DMS79 (cell line): ENCODE measurements around the gene PDE1A.

ENCODE experiments used
- DNase-seq: peaks from one replicate; lab custom pipeline; 2025; lab: John Stamatoyannopoulos, UW

PDE1A gene

DNA sequence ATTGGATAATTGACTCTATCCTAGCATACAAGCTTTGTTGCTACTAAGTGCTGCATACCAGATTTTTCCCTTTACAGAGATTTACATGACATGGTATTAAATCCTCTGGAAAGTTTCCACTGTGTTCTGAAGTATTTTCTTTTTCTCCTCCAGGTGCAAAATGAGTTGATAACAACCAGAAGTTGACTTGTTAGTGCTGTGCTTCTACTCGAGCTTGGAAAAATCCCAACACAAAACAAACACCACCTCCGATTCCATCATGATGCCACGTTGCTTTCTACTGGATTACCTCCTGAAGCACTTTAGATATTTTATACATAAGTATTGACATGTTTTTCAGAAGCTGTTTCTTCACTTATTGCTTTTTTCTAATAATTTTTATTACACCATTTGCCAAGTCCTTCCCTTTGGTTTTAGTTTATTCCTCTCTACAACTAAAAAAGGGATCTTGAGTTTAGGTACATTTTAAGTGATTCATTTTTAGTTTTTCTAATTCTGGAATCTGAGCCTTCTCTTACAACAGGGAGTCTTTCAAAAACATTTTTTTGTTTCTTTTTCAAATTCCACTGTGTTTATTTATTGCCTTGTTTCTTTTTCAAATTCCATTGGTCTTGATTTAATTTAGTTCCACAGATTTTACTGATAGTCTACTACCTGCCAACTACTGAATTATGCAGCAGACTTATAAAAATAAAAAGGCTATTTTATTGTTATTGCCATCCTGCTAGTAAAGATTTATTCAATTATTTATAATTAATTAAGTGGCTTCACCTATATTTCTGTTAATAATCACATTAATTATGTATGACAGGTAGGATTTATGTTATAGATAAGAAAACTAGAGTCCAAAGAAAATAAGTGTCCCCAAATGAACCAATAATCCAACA lies 297.8 kb downstream of the PDE1A start:
- DNase-seq: no peak

DNA sequence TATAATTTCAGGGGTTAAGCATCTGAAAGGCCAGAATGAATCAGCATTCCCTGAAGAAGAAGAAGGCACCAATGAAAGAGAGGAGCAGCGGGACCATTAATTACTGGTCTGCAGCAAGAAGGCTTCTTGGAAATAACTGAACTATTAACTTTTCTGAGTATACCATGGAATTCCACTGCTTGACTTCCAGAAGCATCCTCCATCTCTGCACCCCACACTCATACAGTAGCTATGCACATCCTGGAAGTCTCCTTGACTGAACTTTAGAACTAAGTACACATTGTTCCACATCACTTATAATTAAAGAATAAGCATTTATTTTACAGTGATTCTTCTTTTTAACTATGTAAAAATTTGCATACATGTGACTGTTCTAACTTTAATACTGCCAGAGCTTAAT lies 309.6 kb downstream of the PDE1A start:
- no peak for DNase-seq

GRCh38 chr2:182116774-182117173 lies 310.1 kb downstream of the PDE1A start:
- DNase-seq: no peak

- no peak for DNase-seq
Measured at GRCh38 chr2:182115258-182115657, 311.6 kb downstream of the PDE1A start.

- DNase-seq: no peak
Measured at GRCh38 chr2:182113334-182113733, 313.5 kb downstream of the PDE1A start.

- DNase-seq: no peak
Measured at GRCh38 chr2:182110347-182110746, 316.5 kb downstream of the PDE1A start.

DNA sequence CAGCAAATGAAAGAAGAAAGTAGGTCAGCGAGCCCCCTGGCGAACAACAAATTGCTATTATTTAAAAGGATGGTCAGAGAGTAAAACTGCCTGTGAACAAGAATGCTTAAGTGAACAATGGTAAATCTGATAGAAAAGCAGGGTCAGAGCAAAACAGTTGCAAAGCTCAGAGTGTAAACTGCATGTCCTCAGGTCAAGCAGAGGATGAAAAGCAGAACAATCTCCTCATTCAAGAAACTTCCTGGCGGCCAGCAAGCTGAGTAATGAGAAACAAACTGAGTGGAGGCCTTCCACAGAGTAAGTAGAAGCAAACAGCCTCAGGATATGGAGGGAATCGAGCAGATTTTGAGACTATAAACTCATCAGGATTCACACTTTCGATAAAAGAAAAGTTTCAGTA lies 323.3 kb downstream of the PDE1A start:
- no peak for DNase-seq

DNA sequence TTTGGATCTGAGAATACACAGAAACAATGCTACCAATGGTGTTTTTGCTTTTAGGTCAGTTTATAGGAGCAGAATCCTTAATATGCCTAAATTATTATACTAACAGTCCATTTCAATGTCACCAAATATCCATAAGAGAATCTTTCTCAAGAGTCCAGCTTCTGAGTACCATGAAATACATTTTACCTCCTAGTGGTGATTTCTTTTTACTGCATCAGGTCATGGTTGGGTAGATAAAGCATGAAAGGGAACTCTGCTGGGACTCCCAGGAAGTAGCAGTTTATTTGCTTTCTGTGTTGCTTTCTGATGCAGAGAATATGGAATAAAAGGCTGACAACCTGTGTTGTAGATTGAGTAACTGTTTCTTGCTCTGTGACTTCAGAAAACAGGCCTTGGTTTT lies 325.6 kb downstream of the PDE1A start:
- DNase-seq: no peak

DNA sequence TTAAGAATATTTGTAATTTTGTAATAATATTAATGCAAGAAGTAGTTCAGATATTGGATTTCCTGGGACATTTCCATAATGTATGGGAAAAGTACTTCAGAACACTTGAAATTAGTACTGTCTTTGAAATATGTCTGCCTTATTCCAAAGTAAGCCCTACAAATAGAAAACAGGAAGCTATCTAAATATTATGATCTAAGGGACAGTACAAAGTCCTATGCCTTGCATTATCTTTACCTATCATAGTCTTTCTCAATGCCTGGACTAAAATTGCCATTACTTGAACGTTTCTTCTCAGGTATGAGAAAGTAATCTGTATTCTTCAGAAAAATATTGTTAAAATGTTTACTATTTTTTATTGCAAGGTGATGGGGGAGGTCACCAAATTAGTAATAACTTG lies 328.2 kb downstream of the PDE1A start:
- DNase-seq: no peak

DNA sequence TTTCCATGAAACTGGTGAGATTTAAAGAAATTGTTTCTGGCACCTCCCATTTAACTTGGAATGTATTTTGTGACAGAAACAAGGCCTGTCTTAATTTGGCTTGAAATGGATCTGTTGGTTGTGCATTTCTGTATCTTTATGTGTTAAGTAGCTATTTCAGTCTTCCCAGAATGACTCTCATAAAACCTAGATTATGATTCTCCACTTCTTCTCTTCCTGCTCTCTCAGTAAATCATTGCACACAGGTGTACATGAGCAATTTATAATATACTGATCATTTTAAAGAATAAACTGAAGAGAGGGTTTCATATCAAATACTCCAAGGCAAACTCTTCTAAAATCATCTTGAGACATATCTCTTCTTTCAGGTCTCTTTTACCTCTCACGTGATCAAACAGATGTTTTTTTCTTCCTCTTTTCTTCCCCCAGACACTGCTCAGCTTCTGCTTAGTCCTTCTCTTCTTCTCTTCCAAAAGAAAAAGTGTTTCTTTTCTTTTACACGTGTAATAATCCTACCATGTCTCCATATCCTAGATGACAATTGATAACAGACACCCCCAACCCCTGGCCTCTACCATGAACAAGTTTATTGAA lies 329.2 kb downstream of the PDE1A start:
- DNase-seq: no peak

- DNase-seq: no peak
Measured at GRCh38 chr2:182090486-182090885, 336.4 kb downstream of the PDE1A start.
